Breast epithelium (tissue), 4 donors: ENCODE measurements around the gene ZNF362. TPM values are rescaled to one million over a fixed set of nuclear protein-coding genes. Genes with fewer than 3 reads are reported as not detected.

Source experiments
- DNase-seq, 2 donors: peaks; one replicate each; pipeline ENCODE4 v3.0.0-alpha.2; 2019; ENCODE audit warnings: low spot score in 2 of 2
- H3K27ac ChIP-seq, 2 donors: fragments of 200-600 bp; sonication (generic) in 1 of 2; one replicate each; pipeline ENCODE4 v1.5.1; 2016 to 2019; ENCODE audit warnings: mild to moderate bottlenecking in 1 of 2
- H3K27me3 ChIP-seq, 2 donors: fragments of 200-600 bp; sonication (generic) in 1 of 2; one replicate each; pipeline versions ENCODE4 v1.5.1 to v1.6.0; 2017 to 2019; ENCODE audit warnings: control low read depth in 1 of 2, mild to moderate bottlenecking in 1 of 2
- H3K36me3 ChIP-seq: fragments of 200-600 bp; one replicate; pipeline ENCODE4 v1.5.1; 2019
- H3K4me1 ChIP-seq, 2 donors: fragments of 200-600 bp; sonication (generic); one replicate each; pipeline ENCODE4 v1.5.1; 2016 to 2019; ENCODE audit warnings: control low read depth in 1 of 2
- H3K4me3 ChIP-seq, 3 donors: fragments of 200-600 bp; sonication (generic); 1 replicate in 2 of 3; 2 replicates in 1 of 3; pipeline ENCODE4 v1.5.1; 2016 to 2019; ENCODE audit warnings: mild to moderate bottlenecking in 3 of 3, moderate library complexity in 2 of 3
- H3K9me3 ChIP-seq, 2 donors: fragments of 200-600 bp; sonication (generic) in 1 of 2; one replicate each; pipeline ENCODE4 v1.5.1; 2016 to 2019; ENCODE audit warnings: control low read depth in 1 of 2
- POLR2A ChIP-seq: fragments of 450-650 bp; IDR thresholded peaks from one replicate; pipeline ENCODE4 v1.6.1; 2016; ENCODE audit warnings: antibody characterized with exemption, mild to moderate bottlenecking, moderate library complexity
- POLR2AphosphoS5 ChIP-seq, 3 donors: sonication (generic); formaldehyde crosslinking; IDR thresholded peaks; one replicate each; pipeline ENCODE4 v1.6.1; 2017; ENCODE audit warnings: antibody characterized with exemption in 3 of 3
- intact Hi-C: fragments of 100-400 bp; cut with DNase I; formaldehyde crosslinking; loops from one replicate; pipeline ENCODE4 v1.15.1; 2023; ENCODE audit warnings: low total_unique reads
- total RNA-seq, 3 donors: library from RNA; depleted of rRNA; stranded (reverse); fragments of >200 nt; gene quantifications; one replicate each; pipeline ENCODE4 v1.1.0, GENCODE V29; 2016
- TF ChIP-seq, protein P1 (sequence below), 3 donors: fragments of 450-650 bp; IDR thresholded peaks; one replicate each; pipeline ENCODE4 v1.5.1; 2016 to 2017; ENCODE audit warnings: antibody characterized with exemption in 3 of 3, mild to moderate bottlenecking in 3 of 3, moderate library complexity in 3 of 3

ZNF362 gene
- total RNA-seq, 3 donors from 2014 or later = 11.7 to 16.0 (median 15.7) TPM

DNA sequence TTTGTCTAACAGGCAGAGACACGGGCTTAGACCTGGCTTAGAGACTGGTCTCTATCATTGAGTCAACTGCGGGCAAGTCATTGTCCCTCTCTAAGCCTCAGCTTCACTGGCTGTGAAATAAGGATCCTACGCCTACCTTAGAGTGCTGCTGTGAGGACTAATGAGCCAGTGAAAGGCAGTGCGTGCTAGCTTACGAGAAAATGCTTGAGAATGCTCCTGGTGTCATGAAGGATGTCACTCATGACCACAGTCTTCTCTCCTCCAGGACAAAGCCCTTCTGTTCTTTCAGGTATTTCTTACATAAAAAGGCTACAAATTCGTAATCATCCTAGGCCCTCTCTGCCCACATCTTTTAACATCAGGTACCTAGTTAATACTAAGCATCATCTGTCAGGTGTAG lies 81.1 kb downstream of the ZNF362 start:
- TF ChIP-seq POLR2A (no peak), POLR2AphosphoS5 (IDR thresholded peaks at IDR 0.05) (no peak)
- TF ChIP-seq, protein P1, sequence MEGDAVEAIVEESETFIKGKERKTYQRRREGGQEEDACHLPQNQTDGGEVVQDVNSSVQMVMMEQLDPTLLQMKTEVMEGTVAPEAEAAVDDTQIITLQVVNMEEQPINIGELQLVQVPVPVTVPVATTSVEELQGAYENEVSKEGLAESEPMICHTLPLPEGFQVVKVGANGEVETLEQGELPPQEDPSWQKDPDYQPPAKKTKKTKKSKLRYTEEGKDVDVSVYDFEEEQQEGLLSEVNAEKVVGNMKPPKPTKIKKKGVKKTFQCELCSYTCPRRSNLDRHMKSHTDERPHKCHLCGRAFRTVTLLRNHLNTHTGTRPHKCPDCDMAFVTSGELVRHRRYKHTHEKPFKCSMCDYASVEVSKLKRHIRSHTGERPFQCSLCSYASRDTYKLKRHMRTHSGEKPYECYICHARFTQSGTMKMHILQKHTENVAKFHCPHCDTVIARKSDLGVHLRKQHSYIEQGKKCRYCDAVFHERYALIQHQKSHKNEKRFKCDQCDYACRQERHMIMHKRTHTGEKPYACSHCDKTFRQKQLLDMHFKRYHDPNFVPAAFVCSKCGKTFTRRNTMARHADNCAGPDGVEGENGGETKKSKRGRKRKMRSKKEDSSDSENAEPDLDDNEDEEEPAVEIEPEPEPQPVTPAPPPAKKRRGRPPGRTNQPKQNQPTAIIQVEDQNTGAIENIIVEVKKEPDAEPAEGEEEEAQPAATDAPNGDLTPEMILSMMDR (IDR thresholded peaks at IDR 0.05) = no peak
- peaks cover 38 to 76% of the 10 kb centered on the region in 2 donors for H3K4me1 ChIP-seq
- no peaks in the 10 kb centered on the region for H3K27me3 ChIP-seq
- no peak for DNase-seq
- peak overlapping the region; percentile 96 to 98 for H3K27ac ChIP-seq
- peak overlapping the region in 1 of 3 donors; percentile 56 for H3K4me3 ChIP-seq
- no peaks in the 10 kb centered on the region for H3K36me3 ChIP-seq
- H3K9me3 ChIP-seq = no peaks in the 10 kb centered on the region
- intact Hi-C loops = no loop called here

DNA sequence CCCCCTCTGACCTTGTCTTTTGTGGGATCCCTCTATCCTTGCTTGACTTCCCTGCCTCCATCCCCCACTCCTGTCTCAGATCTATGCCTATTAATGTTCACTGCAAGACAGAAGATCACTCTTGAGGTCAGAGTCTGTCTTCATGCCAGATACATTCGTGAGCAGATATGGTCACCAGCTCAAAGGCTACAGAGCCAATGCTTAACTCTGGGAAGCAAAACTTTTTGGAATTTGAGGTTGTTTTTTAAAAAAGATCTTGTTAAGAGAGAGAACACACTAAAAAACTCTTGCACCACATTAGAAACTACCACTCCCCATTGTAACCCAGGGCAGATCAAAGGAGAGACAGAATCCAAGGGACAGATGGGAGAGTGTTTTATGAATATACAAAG lies 81.8 kb downstream of the ZNF362 start:
- TF ChIP-seq POLR2A (no peak), POLR2AphosphoS5 (IDR thresholded peaks at IDR 0.05) (no peak)
- TF ChIP-seq, protein P1 (IDR thresholded peaks at IDR 0.05) = no peak
- Histone ChIP-seq H3K27ac (peak overlapping the region; percentile 96 to 98), H3K9me3 (no peaks in the 10 kb centered on the region), H3K36me3 (no peaks in the 10 kb centered on the region), H3K4me3 (peak overlapping the region in 2 of 3 donors; percentile 39 to 56), H3K27me3 (no peaks in the 10 kb centered on the region), H3K4me1 (peaks cover 32 to 76% of the 10 kb centered on the region in 2 donors)
- DNase-seq = no peak
- intact Hi-C loops = no loop called here

DNA sequence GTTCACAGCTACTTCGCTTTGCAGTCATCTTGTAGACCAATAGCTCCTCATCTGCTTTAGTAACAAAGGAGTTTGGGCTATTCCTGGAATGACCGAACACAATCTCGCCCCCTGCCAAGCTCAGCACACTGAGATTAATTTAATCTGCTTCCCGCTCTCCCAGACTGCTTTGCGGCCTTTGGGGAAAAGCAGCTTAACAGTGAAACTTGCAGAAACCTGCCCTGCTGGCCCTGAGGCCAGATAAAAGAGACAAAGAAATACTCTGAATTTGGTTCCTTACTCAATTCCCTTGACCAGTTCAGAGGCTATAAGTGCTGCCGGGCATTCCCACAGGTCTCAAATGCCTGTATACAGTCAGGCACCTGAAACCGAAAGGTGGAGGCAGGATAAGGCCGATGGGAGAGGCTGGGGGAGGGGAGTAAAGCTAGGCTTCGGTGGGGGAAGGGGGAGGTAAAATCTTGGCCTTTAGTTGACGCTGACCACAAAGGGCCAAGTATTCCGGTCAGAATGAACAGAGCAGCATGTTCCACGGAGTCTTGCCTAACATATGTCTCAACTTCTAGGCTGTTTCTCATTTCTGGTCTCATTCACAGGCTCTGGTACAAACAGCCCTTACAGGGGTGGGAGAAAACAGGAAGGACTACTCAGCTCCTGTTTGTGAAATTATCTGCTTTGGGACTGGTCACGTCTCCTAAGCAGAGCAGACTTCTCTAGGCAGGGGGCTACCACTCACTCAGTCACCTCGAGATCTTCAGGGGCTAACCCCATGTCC lies 82.3 kb downstream of the ZNF362 start:
- intact Hi-C loops = no loop called here
- H3K36me3 ChIP-seq = no peaks in the 10 kb centered on the region

DNA sequence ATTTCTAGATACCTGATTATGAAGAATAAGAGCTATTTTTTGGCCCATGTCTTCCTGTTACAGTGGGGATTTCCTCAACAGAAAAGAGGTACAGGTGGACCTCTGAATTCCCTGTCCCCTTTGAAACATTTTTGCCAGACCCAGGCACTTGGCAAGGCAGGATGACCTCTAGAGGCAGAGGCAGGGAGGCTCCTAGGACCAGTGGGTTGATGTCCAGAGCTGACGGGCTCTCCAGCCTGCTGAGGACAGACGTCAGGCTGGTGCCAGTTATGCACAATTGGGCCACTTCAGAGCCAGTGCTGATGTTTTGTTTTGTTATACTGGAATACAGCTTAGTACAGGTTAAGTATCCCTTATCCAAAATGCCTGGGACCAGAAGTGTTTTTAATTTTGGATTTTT lies 83.1 kb downstream of the ZNF362 start:
- no peak for DNase-seq
- no peak for TF ChIP-seq POLR2AphosphoS5 (IDR thresholded peaks at IDR 0.05)
- TF ChIP-seq, protein P1 (IDR thresholded peaks at IDR 0.05) = no peak
- no peak for TF ChIP-seq POLR2A
- intact Hi-C loops = no loop called here
- H3K4me3 ChIP-seq = peak overlapping the region in 2 of 3 donors; percentile 39 to 56
- H3K36me3 ChIP-seq = no peaks in the 10 kb centered on the region
- H3K4me1 ChIP-seq = peaks cover 28 to 80% of the 10 kb centered on the region in 2 donors
- peak overlapping the region; percentile 96 to 98 for H3K27ac ChIP-seq
- H3K9me3 ChIP-seq = no peaks in the 10 kb centered on the region
- H3K27me3 ChIP-seq = no peaks in the 10 kb centered on the region

More for the DNA sequence above, 82.3 kb downstream of the ZNF362 start:
- Histone ChIP-seq H3K9me3 (no peaks in the 10 kb centered on the region), H3K4me3 (peak overlapping the region; percentile 23 to 56 (median 39)), H3K27ac (peak overlapping the region; percentile 96 to 98), H3K4me1 (peaks cover 29 to 77% of the 10 kb centered on the region in 2 donors), H3K27me3 (no peaks in the 10 kb centered on the region)
- TF ChIP-seq, protein P1 (IDR thresholded peaks at IDR 0.05) = no peak
- peak; percentile 74 to 88 (median 81) for TF ChIP-seq POLR2AphosphoS5 (IDR thresholded peaks at IDR 0.05)
- DNase-seq = peak in 1 of 2 donors; percentile 76

DNA sequence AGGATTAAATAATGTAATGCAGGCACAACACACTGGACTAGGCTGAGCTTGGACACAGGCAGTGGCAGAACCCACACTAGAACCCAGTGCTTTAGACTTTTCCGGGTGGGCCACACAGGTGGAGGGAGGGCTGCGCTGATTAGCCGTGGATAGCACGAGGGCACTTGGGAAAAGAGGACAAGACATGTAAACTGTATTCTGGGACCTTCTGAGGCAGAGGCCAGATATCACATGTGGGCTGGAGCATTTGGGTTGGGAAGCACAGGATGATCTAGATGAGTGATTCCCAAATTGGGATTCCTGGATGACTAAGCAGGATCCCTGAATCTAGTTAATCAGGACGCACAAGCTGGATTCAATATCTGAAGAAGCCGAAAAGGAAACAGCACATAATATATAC lies 84.9 kb downstream of the ZNF362 start:
- Histone ChIP-seq H3K27me3 (no peaks in the 10 kb centered on the region), H3K9me3 (no peaks in the 10 kb centered on the region), H3K4me1 (peaks cover 24 to 83% of the 10 kb centered on the region in 2 donors), H3K36me3 (no peaks in the 10 kb centered on the region), H3K4me3 (peak overlapping the region in 2 of 3 donors; percentile 26 to 56), H3K27ac (peak overlapping the region; percentile 96 to 98)
- peak in 2 of 3 donors; percentile 10 to 66 for TF ChIP-seq POLR2AphosphoS5 (IDR thresholded peaks at IDR 0.05)
- TF ChIP-seq, protein P1 (IDR thresholded peaks at IDR 0.05) = no peak
- intact Hi-C loops = no loop called here
- no peak for DNase-seq
